Muscle layer of duodenum (tissue), 2 donors: ENCODE data around the gene TAPT1.
A peak's percentile ranks its signal among the peaks of the same experiment; 100 is the strongest.

Experiments used
- H3K27ac ChIP-seq: one replicate; pipeline ENCODE4 v1.7.0; 2013; ENCODE audit warnings: mild to moderate bottlenecking, low read length
- H3K27me3 ChIP-seq: one replicate; pipeline ENCODE4 v1.7.0; 2013; ENCODE audit warnings: low read depth, mild to moderate bottlenecking, control low read depth, low read length
- H3K36me3 ChIP-seq, 2 donors: one replicate each; pipeline ENCODE4 v1.7.0; 2013; ENCODE audit warnings: low read length in 2 of 2, control low read depth in 1 of 2, mild to moderate bottlenecking in 1 of 2; ENCODE audit not compliant: insufficient read depth in 2 of 2, control insufficient read depth in 1 of 2
- H3K4me1 ChIP-seq, 2 donors: one replicate each; pipeline ENCODE4 v1.7.0; 2013; ENCODE audit warnings: low read length in 2 of 2, mild to moderate bottlenecking in 2 of 2, control low read depth in 1 of 2, moderate library complexity in 1 of 2; ENCODE audit not compliant: insufficient read depth in 2 of 2, control insufficient read depth in 1 of 2
- H3K4me3 ChIP-seq, 2 donors: one replicate each; pipeline ENCODE4 v1.7.0; 2013; ENCODE audit warnings: low read length in 2 of 2, low read depth in 1 of 2, mild to moderate bottlenecking in 1 of 2
- H3K9me3 ChIP-seq, 2 donors: one replicate each; pipeline ENCODE4 v1.7.0; 2013; ENCODE audit warnings: low read length in 2 of 2, control low read depth in 1 of 2, mild to moderate bottlenecking in 1 of 2; ENCODE audit not compliant: control insufficient read depth in 1 of 2
- donor health status: healthy.

Gene TAPT1

GRCh38 chr4:16227462-16227868 lies 1.2 kb upstream of the TAPT1 start:
- Histone ChIP-seq H3K4me1 (peaks cover 12 to 39% of the 10 kb centered on the region in 2 donors), H3K4me3 (peak overlapping the region; percentile 71 to 85), H3K27me3 (no peaks in the 10 kb centered on the region), H3K36me3 (no peaks in the 10 kb centered on the region), H3K27ac (peak overlapping the region; percentile 84), H3K9me3 (no peaks in the 10 kb centered on the region)

GRCh38 chr4:16226816-16227461 lies 668 bp upstream of the TAPT1 start:
- Histone ChIP-seq H3K27ac (peak overlapping the region; percentile 84), H3K36me3 (no peaks in the 10 kb centered on the region), H3K4me1 (peaks cover 12 to 36% of the 10 kb centered on the region in 2 donors), H3K9me3 (no peaks in the 10 kb centered on the region), H3K4me3 (peak overlapping the region; percentile 71 to 85), H3K27me3 (no peaks in the 10 kb centered on the region)

GRCh38 chr4:16225167-16225862 lies 956 bp downstream of the TAPT1 start:
- Histone ChIP-seq H3K36me3 (no peaks in the 10 kb centered on the region), H3K9me3 (no peaks in the 10 kb centered on the region), H3K27me3 (no peaks in the 10 kb centered on the region), H3K4me3 (peak overlapping the region; percentile 70 to 94), H3K27ac (peak overlapping the region; percentile 74), H3K4me1 (peaks cover 12 to 38% of the 10 kb centered on the region in 2 donors)

- Histone ChIP-seq H3K9me3 (no peaks in the 10 kb centered on the region), H3K36me3 (peaks cover 0 to 5% of the 10 kb centered on the region in 2 donors), H3K4me1 (peaks cover 12 to 38% of the 10 kb centered on the region in 2 donors), H3K27me3 (no peaks in the 10 kb centered on the region), H3K27ac (peak overlapping the region; percentile 74), H3K4me3 (peak overlapping the region; percentile 70 to 94)
Observed at GRCh38 chr4:16224264-16225166, 1.8 kb downstream of the TAPT1 start.

GRCh38 chr4:16222957-16223527 lies 3.2 kb downstream of the TAPT1 start:
- peaks cover 0 to 6% of the 10 kb centered on the region in 2 donors for H3K36me3 ChIP-seq
- no peaks in the 10 kb centered on the region for H3K27me3 ChIP-seq
- H3K9me3 ChIP-seq, result no peaks in the 10 kb centered on the region
- peaks cover 12 to 34% of the 10 kb centered on the region in 2 donors for H3K4me1 ChIP-seq
- H3K27ac ChIP-seq, result no peak overlapping the region
- no peak overlapping the region for H3K4me3 ChIP-seq

GRCh38 chr4:16218950-16219349 lies 7.3 kb downstream of the TAPT1 start:
- Histone ChIP-seq H3K9me3 (no peaks in the 10 kb centered on the region), H3K36me3 (peaks cover 0 to 6% of the 10 kb centered on the region in 2 donors), H3K4me3 (no peak overlapping the region), H3K27me3 (no peaks in the 10 kb centered on the region), H3K4me1 (peaks cover 4 to 20% of the 10 kb centered on the region in 2 donors), H3K27ac (no peak overlapping the region)

GRCh38 chr4:16217300-16218051 lies 8.8 kb downstream of the TAPT1 start:
- H3K4me3 ChIP-seq, result no peak overlapping the region
- no peaks in the 10 kb centered on the region for H3K27me3 ChIP-seq
- peaks cover 0 to 6% of the 10 kb centered on the region in 2 donors for H3K36me3 ChIP-seq

GRCh38 chr4:16213121-16213520 lies 13.2 kb downstream of the TAPT1 start:
- Histone ChIP-seq H3K36me3 (peaks cover 0 to 5% of the 10 kb centered on the region in 2 donors), H3K4me3 (no peak overlapping the region), H3K4me1 (peaks cover 0 to 12% of the 10 kb centered on the region in 2 donors), H3K27me3 (no peaks in the 10 kb centered on the region), H3K27ac (no peak overlapping the region), H3K9me3 (no peaks in the 10 kb centered on the region)

More at GRCh38 chr4:16217300-16218051, 8.8 kb downstream of the TAPT1 start:
- Histone ChIP-seq H3K4me1 (peaks cover 0 to 13% of the 10 kb centered on the region in 2 donors), H3K27ac (no peak overlapping the region), H3K9me3 (no peaks in the 10 kb centered on the region)

GRCh38 chr4:16212138-16212782 lies 14.0 kb downstream of the TAPT1 start:
- Histone ChIP-seq H3K36me3 (peaks cover 0 to 5% of the 10 kb centered on the region in 2 donors), H3K27me3 (no peaks in the 10 kb centered on the region), H3K27ac (no peak overlapping the region), H3K4me3 (no peak overlapping the region), H3K4me1 (peaks cover 0 to 13% of the 10 kb centered on the region in 2 donors), H3K9me3 (no peaks in the 10 kb centered on the region)

- Histone ChIP-seq H3K9me3 (no peaks in the 10 kb centered on the region), H3K27me3 (no peaks in the 10 kb centered on the region), H3K27ac (no peak overlapping the region), H3K36me3 (peaks cover 0 to 5% of the 10 kb centered on the region in 2 donors), H3K4me3 (no peak overlapping the region), H3K4me1 (peaks cover 0 to 18% of the 10 kb centered on the region in 2 donors)
Observed at GRCh38 chr4:16207409-16207808, 18.9 kb downstream of the TAPT1 start.
